NK-92 (cell line): ENCODE results near the gene ADPRM.

Experiments used
- DNase-seq: peaks from one replicate; lab custom pipeline; 2025; ENCODE audit not compliant: unreplicated experiment; lab: John Stamatoyannopoulos, UW

Gene ADPRM

DNA sequence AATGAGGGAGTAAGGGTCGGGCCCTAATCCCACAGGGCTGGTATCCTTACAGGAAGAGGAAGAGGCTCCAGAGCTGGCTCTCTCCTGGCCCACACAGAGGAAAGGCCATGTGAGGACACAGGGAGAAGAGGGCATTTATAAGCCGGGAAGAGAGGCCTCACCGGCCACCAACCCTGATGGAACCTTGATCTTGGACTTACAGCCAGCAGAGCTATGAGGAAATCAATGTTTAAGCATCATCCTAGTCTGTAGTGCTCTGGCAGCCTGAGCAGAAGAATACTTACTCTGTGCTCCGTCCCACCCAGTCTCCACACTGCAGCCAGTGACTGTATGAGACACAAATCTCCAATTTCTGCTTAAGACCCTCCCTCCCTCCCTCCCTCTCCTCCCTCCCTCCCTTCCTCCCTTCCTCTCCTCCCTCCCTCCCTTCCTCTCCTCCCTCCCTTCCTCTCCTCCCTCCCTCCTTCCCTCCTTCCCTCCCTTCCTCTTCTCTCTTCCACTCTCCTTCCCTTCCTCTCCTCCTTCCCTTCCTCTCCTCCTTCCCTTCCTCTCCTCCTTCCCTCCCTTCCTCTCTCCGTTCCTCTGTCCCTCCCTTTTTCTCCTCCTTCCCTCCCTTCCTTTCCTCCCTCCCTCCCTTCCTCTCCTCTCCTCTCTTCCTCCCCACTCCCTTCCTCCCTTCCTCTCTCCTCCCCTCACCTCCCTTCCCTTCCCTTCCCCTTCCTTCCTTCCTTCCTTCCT is 41.3 kb downstream of the ADPRM start:
- no peak for DNase-seq

- no peak for DNase-seq
Observed at GRCh38 chr17:10739386-10739785, 42.0 kb downstream of the ADPRM start.

DNA sequence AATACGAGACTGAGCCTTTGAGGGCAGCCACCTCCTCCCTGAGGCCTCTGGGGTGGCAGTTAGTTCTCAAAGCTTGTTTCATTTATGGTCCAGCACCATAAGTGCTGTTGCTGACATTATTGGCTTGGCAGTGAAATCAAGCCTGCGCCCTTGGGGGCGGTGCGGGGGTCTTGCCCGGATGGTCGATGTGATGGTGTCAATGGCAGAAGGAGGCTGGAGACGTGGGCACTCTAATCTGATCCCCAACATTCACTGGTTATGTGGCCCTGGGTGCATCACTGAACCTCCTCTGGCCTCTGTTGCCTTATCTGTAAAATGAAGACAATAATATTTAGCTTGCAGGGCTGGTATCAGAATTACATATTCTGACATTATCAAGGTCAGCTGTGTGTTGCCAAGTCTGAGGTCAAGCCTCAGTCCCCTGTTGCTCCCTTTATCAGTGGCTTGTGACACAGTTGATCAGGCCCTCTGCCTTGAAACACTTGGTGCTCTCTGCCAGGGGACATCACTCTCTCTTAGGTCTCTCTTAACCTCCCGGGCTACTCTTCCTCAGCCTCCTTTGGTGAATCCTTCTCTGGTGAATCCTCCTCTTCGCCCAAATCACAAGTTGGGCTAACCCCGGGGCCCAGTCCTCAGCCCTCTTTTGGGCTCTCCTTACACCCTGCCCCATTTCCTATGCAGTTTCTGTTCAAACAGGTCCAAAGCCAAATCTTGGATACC is 44.2 kb downstream of the ADPRM start:
- DNase-seq, result no peak

DNA sequence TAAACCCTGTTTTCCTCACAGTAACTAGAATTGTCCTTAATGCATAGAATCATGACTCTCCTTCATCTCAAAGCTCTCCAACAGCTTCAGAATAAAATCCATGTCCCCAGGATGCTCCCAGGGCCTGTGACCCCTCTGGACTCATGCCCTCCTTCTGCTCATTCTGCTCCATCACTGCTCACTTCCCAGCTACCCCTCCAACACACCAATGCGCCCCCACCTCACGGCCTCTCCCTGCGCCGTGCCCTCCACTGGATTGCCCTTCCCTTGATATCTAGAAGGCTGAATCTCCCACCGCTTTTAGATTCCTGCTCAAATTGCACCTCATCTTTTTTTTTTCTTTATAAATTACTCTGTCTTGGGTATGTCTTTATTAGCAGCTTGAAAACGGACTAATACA is 45.0 kb downstream of the ADPRM start:
- DNase-seq, result no peak

GRCh38 chr17:10743316-10744009 is 46.1 kb downstream of the ADPRM start:
- DNase-seq, result no peak

- no peak for DNase-seq
Observed at GRCh38 chr17:10744501-10745000, 47.2 kb downstream of the ADPRM start.

- DNase-seq, result no peak
Observed at GRCh38 chr17:10745231-10745630, 47.8 kb downstream of the ADPRM start.

DNA sequence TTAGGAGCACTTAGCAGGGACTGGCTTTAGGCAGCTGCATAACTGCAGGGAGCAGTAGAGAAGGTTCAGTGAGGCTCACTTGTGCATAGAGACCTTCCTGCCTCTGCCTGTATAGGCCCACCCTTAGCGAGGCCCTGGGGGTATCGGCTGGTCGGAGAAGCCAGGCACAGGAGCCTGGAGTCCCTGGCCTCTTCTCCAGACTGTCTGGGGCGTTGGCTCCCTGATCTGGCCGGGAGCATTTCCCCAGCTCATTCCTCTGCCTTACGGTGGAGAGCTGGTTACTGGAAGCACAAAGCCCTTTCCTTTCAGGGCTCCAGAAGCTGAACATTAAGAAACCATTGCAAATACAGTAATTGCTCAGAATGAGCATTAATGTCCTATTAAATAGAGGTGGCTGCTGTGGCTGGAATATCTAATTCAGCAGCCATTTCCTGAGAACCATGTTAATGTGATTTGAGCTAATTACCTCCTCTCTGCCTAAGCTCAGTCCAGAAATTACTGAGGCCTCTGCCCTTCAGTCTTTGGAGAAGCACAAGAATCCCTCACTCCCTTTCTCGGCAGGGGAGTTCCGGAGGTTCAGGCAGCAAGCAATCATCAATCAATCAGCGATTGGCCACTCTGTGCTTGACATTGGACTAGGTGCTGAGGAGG is 51.3 kb downstream of the ADPRM start:
- DNase-seq, result no peak

DNA sequence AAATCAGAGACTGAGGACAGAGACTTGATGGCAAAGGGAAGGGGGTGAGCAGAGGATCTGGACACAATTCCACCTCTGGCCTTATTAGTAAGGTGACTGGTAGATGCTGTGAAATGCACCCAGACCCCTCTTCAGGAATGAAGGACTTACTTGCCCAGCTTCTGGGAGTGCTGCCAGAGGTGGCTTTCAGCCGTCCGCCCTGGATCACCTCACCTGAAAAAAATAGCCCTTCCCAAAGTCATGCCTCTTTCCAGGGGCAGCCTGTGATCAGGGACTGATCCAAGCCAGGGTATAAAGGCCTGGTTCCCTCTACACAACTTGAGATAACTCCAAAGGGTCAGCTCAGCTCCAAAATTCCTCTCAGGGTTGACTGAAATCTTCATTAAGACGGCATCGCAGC is 52.8 kb downstream of the ADPRM start:
- no peak for DNase-seq

DNA sequence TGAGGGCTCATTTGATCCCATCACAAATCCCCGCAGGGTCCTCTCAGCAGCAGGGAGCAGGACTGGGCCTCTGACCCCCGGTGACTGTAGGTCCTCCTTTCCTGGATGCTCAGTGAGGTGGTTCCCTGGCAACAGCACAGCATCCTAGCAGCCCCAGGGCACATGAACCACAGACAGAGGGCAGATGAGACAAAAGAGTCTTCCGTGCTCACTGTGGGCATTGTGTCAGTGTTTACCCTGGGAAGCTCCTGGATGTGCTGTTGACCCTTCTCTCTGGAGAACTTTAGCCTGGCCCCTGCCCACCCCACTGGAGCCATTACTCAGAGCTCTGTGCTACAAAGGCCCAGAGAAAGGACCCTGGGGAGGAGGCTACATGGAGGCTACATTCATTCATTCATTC is 54.2 kb downstream of the ADPRM start:
- no peak for DNase-seq

DNA sequence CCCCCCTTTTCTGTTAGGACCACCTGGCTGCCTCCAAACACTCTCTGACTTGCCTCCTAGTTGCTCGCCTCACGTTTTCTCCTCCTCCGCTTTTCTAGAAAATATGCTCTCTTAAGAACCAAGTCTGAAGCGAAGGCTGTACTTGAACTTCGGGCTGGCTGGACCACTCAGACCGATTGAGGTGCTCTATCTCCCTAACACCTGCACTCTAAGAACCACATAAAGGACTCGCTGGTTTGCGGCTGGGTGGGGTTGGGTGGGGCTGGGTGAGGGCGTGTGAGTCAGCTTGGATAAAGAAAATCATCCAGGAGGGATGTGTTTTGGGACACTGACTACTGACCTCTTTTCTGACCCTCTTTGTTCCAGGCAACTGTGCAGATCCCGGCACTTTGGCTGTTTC is 55.3 kb downstream of the ADPRM start:
- no peak for DNase-seq

- DNase-seq, result no peak
Observed at GRCh38 chr17:10754109-10754508, 56.7 kb downstream of the ADPRM start.

DNA sequence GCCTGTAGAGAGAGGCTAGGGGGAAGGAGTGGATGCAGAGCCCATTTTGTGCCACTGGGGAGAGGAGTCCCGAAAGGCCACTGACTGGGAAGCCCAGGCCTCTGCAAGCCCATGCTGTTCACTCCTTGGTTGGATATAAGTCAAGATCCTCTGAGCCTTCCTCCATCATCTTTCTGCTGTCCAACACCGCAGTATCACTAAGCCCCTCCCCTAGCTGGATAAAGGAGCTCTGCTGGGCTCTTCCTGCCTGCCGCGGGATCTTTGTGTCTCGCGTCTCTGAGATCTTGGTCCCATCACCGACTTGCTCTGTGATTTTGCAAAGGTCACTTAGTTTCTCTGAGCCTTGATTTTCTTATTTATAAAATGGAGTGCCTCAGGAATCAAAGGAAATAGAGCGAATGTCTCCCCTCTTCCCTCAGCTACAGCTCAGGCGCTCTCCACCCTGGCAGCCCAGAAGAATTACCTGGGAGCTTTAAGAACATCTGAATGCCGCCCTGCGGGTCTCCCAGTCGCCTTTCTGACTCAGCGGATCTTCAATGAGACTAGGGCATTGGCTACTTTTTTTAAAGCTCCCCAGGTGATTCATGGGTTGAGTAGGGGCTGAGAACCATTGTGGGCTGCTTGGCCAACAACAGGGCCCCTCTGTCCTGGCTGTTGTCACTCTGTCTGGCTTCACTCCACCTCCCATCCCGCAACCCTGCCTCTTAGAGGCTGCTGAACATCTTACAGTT is 57.6 kb downstream of the ADPRM start:
- no peak for DNase-seq

DNA sequence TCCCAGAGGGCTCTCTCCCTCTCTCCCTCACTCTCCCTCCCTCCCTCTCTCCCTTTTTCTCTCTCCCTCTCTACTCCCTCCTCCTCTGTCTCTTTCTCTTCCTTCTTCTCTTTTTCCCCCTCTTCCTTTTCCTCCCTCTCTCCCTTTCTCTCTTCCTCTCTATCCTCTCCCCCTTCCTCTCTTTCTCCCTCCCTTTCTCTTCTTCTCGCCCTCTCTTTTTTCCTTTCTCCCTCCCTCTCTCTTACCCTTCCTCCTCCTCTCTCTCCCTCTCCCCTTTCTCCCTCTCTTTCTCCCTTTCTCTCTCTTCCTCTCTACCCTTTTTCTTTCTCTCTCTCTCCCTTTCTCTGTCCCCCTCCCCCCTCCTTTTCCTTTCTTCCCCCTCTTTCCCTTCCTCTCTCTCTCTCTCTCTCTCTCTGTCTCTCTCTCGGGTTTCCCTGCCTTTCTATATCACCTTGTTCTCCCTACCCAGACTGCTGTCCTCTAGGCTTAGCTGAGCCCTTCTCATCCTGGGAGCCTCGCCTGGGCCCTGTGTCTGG is 58.3 kb downstream of the ADPRM start:
- DNase-seq, result no peak

GRCh38 chr17:10756185-10756584 is 58.8 kb downstream of the ADPRM start:
- no peak for DNase-seq

GRCh38 chr17:10756619-10757018 is 59.2 kb downstream of the ADPRM start:
- DNase-seq, result no peak

- no peak for DNase-seq
Observed at GRCh38 chr17:10757067-10757466, 59.7 kb downstream of the ADPRM start.

- no peak for DNase-seq
Observed at GRCh38 chr17:10757647-10758046, 60.3 kb downstream of the ADPRM start.

- DNase-seq, result no peak
Observed at GRCh38 chr17:10758062-10758461, 60.7 kb downstream of the ADPRM start.
